Cortex of kidney (tissue), 1 donor: ENCODE measurements around the gene AURKA.
"Not testable (repeated sequence)": the region's sequence is repeated elsewhere in the genome, so short reads cannot be mapped to it uniquely, and the experiment has no call there.

Source experiments
- DNase-seq: peaks from one replicate; lab custom pipeline; 2025; lab: John Stamatoyannopoulos, UW

The AURKA gene

GRCh38 chr20:56420940-56421688, 29.1 kb upstream of the AURKA start:
- DNase-seq: no peak

- no peak for DNase-seq
Observed at GRCh38 chr20:56420028-56420427, 28.0 kb upstream of the AURKA start.

GRCh38 chr20:56418385-56418861, 26.4 kb upstream of the AURKA start:
- DNase-seq: no peak

- no peak for DNase-seq
Observed at GRCh38 chr20:56417911-56418310, 25.9 kb upstream of the AURKA start.

- DNase-seq: no peak
Observed at GRCh38 chr20:56417402-56417801, 25.4 kb upstream of the AURKA start.

GRCh38 chr20:56414842-56415765, 23.1 kb upstream of the AURKA start:
- DNase-seq: no peak

GRCh38 chr20:56412949-56413348, 20.9 kb upstream of the AURKA start:
- DNase-seq: no peak

GRCh38 chr20:56412473-56412790, 20.4 kb upstream of the AURKA start:
- DNase-seq: no peak

GRCh38 chr20:56411759-56412472, 19.9 kb upstream of the AURKA start, which contains the start of gene CASS4:
CASS4 (plus strand) TSS chr20:56412260; CDS start chr20:56412459, 199 bp downstream.
- no peak for DNase-seq

- DNase-seq: not testable (repeated sequence)
Observed at GRCh38 chr20:56411287-56411686, 19.3 kb upstream of the AURKA start.

GRCh38 chr20:56409956-56410355, 17.9 kb upstream of the AURKA start:
- no peak for DNase-seq

GRCh38 chr20:56409521-56409920, 17.5 kb upstream of the AURKA start:
- DNase-seq: no peak

- DNase-seq: no peak
Observed at GRCh38 chr20:56406910-56407309, 14.9 kb upstream of the AURKA start.

- not testable (repeated sequence) for DNase-seq
Observed at GRCh38 chr20:56405356-56405755, 13.3 kb upstream of the AURKA start.

GRCh38 chr20:56403465-56403864, 11.4 kb upstream of the AURKA start:
- no peak for DNase-seq

- no peak for DNase-seq
Observed at GRCh38 chr20:56400001-56400640, 8.1 kb upstream of the AURKA start.

- DNase-seq: no peak
Observed at GRCh38 chr20:56395166-56395565, 3.2 kb upstream of the AURKA start.

- no peak for DNase-seq
Observed at GRCh38 chr20:56393653-56394052, 1.6 kb upstream of the AURKA start.

GRCh38 chr20:56392881-56393482, 967 bp upstream of the AURKA start:
- no peak for DNase-seq

GRCh38 chr20:56391596-56392131, 351 bp downstream of the AURKA start:
- no peak for DNase-seq

GRCh38 chr20:56391037-56391436, 978 bp downstream of the AURKA start:
- no peak for DNase-seq
